Ovary (tissue), 9 donors: ENCODE results near the gene C1orf53. TPM values are rescaled to one million over a fixed set of nuclear protein-coding genes. Genes with fewer than 3 reads are reported as not detected.

Source experiments
- DNase-seq, 5 donors: peaks; one replicate each; pipeline ENCODE4 v3.0.0-alpha.2; 2019 to 2020
- H3K27ac ChIP-seq, 2 donors: fragments of 200-600 bp; one replicate each; pipeline versions ENCODE4 v1.5.1 to v1.8.0; 2019 to 2022
- H3K27me3 ChIP-seq: fragments of 200-600 bp; one replicate; pipeline ENCODE4 v1.8.0; 2022
- H3K36me3 ChIP-seq: fragments of 200-600 bp; sonication (generic); one replicate; pipeline ENCODE4 v1.5.1; 2019
- H3K4me1 ChIP-seq: one replicate; pipeline ENCODE4 v1.8.1; 2013; ENCODE audit warnings: mild to moderate bottlenecking, moderate library complexity; ENCODE audit not compliant: insufficient read depth
- H3K4me3 ChIP-seq: fragments of 200-600 bp; sonication (generic); one replicate; pipeline ENCODE4 v1.5.1; 2017
- H3K9me3 ChIP-seq, 2 donors: fragments of 200-600 bp in 1 of 2; sonication (generic) in 1 of 2; one replicate each; pipeline versions ENCODE4 v1.5.1 to v1.8.1; 2013 to 2019; ENCODE audit warnings: mild to moderate bottlenecking in 1 of 2, moderate library complexity in 1 of 2
- EP300 ChIP-seq: sonication (generic); formaldehyde crosslinking; IDR thresholded peaks from one replicate; pipeline ENCODE4 v1.6.1; 2017; ENCODE audit warnings: antibody characterized with exemption
- POLR2A ChIP-seq: fragments of 450-650 bp; IDR thresholded peaks from one replicate; pipeline ENCODE4 v1.6.1; 2017; ENCODE audit warnings: antibody characterized with exemption, mild to moderate bottlenecking, moderate library complexity
- WGBS, 3 donors: extraction: QIAGEN DNeasy Blood & Tissue Kit in 1 of 3; methylation state at CpG; one replicate each; pipeline versions ENCODE4 v1.1.5 to v1.1.7; 2013 to 2017; 5-methylcytosine and 5-hydroxymethylcytosine counted together
- intact Hi-C, 4 donors: fragments of 100-400 bp; cut with DNase I; formaldehyde crosslinking; loops; one replicate each; pipeline versions ENCODE4 v1.11.0 to v1.15.1; 2022 to 2023
- polyA plus RNA-seq, 2 donors: library from polyadenylated mRNA; stranded (reverse); fragments of 200-250 nt in 1 of 2; fragments of 350-450 nt in 1 of 2; fragmentation: Illumina TruSeq in 1 of 2; extraction: RNeasy Lipid Tissue Mini Kit (QIAGEN cat#74804) in 1 of 2; gene quantifications; one replicate each; pipeline ENCODE4 v1.2.3, GENCODE V29; 2013 to 2014
- total RNA-seq, 7 donors: library from RNA; depleted of rRNA in 2 of 7; stranded (reverse); fragments of >200 nt in 2 of 7; fragmentation: NEBNext Ultra II Directional in 3 of 7; extraction: Animal tissue kit (Norgen Biotek cat#: 25700) in 3 of 7; gene quantifications; one replicate each; pipeline versions ENCODE4 v1.1.0 to v1.2.4, GENCODE V29; 2016 to 2023
- TF ChIP-seq, protein P1 (sequence below), 3 donors: fragments of 450-650 bp in 2 of 3; fragments of 200-600 bp in 1 of 3; IDR thresholded peaks; one replicate each; pipeline versions ENCODE4 v1.5.1 to v1.8.0; 2016 to 2022; ENCODE audit warnings: antibody characterized with exemption in 3 of 3, mild to moderate bottlenecking in 1 of 3
- donor health status: DM: no; HTN: no; CAD: no; lungs with moderate emphysema.
- donor health status: DM: no; HTN: no; CAD: no.
- donor health status: Bipolar disorder and iron deficiency.
- donor health status: DM: yes; HTN: yes; CAD: no.
- donor health status: DM: no; HTN: no; CAD: no.
- donor health status: DM: yes; HTN: yes; CAD: no.

The C1orf53 gene
- total and polyA plus RNA-seq, 9 donors = 1.9 to 7.5 (median 4.8) TPM

DNA sequence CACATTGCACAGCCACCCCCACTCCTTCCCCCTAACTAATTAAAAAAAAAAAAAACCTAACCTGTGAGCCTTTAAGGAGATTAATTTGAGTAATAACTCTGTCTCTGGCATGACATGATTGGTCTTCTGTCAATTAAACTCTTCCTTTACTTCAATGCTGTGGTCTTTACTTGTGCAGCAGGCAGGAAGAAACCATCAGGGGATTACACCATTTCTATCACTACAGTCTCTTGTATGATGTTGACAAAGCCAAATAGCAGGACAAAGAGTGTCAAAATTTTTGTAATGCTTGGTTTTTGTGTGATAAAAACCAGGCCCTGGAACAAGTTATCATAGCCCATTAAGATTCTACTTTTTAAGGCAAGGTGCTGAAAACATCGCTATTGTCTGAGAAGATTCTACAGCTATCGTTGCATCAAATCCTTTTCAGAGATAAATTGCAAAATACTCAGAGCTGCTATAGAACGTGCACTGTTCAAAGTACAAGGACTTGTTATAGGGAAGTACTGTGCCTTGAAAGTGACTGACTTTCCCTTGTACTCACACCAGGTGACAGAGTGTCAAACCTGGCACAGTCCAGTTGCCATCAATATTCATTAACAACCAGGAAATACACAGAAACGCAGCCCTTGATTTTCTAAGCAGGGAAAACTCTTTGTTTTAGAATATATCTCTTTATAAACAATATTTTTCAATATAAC is 52.4 kb downstream of the C1orf53 start:
- Histone ChIP-seq H3K27ac (no peak overlapping the region), H3K27me3 (no peaks in the 10 kb centered on the region), H3K9me3 (no peaks in the 10 kb centered on the region), H3K36me3 (no peaks in the 10 kb centered on the region), H3K4me3 (no peak overlapping the region), H3K4me1 (peaks cover 6% of the 10 kb centered on the region)
- intact Hi-C loops = no loop called here
- WGBS, 3 donors = 13 to 26% (median 15%) methylated on average over 4 of the region's 4 CpGs
- TF ChIP-seq, protein P1, sequence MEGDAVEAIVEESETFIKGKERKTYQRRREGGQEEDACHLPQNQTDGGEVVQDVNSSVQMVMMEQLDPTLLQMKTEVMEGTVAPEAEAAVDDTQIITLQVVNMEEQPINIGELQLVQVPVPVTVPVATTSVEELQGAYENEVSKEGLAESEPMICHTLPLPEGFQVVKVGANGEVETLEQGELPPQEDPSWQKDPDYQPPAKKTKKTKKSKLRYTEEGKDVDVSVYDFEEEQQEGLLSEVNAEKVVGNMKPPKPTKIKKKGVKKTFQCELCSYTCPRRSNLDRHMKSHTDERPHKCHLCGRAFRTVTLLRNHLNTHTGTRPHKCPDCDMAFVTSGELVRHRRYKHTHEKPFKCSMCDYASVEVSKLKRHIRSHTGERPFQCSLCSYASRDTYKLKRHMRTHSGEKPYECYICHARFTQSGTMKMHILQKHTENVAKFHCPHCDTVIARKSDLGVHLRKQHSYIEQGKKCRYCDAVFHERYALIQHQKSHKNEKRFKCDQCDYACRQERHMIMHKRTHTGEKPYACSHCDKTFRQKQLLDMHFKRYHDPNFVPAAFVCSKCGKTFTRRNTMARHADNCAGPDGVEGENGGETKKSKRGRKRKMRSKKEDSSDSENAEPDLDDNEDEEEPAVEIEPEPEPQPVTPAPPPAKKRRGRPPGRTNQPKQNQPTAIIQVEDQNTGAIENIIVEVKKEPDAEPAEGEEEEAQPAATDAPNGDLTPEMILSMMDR (IDR thresholded peaks at IDR 0.05) = no peak
- TF ChIP-seq EP300 (no peak), POLR2A (no peak)
- DNase-seq = no peak

DNA sequence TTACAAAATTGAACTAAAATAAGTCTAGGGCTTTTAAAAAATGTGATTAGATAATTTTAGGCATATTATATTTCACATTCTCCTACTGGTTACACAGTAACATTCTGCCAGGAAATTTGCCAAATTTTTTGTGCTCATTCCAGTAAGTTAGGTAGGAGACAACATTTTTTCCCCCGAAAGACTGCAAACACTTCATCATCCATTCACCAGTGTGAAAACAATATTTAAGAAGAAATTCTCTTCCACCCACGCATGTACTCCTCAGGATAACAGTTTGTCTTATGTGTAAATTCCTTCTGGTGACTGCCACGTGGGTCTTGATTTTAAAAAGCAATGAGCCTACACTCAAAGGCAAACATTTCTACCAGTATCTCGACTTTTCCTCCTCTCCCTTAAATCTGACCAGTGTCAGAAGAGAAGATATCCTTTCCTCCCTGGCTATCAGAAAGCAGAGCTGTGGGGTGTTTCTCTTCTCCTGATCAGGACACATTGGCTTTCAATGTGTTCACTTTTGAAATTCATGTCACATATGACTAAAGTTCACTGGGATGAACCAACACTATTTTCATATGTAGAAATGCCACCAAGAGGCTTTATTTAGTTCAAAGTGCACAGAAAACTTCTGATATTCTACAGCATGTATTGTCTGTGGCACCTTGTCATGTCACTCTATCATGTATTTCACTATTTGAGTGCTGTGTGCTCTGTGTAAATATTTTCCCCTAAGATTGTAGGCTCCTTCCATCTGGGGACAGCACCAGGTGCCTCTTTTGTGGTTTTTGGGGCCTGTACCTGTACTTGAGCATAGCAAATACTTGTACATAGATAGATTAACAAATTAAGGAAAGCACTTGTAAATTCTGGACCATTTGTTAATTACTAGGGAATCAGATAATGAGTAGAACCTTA is 53.3 kb downstream of the C1orf53 start:
- no peak for TF ChIP-seq EP300
- TF ChIP-seq, protein P1 (IDR thresholded peaks at IDR 0.05) = no peak
- no peak for TF ChIP-seq POLR2A
- Histone ChIP-seq H3K27me3 (no peaks in the 10 kb centered on the region), H3K9me3 (no peaks in the 10 kb centered on the region), H3K36me3 (no peaks in the 10 kb centered on the region), H3K4me3 (no peak overlapping the region), H3K27ac (no peak overlapping the region), H3K4me1 (peaks cover 6% of the 10 kb centered on the region)
- 2 to 10% (median 8%) methylated on average over 4 of the region's 4 CpGs for WGBS, 3 donors
- no peak for DNase-seq
- intact Hi-C loops = no loop called here

Other genes with a start within 250 kb of the C1orf53 start
- 10 to 100 TPM; 12.1 to 20.6 (median 15.6) TPM for gene DENND1B, start 127.2 kb upstream of the C1orf53 start, total RNA-seq
- 1 to 10 TPM; 2.9 to 3.6 TPM for gene DENND1B, start 127.2 kb upstream of the C1orf53 start, polyA plus RNA-seq
- gene LHX9, start 14.7 kb downstream of the C1orf53 start, total RNA-seq = 10 to 100 TPM in 5 of 7 donors, 1 to 10 TPM in 2; 6.2 to 15.9 (median 10.9) TPM
- gene LHX9, start 14.7 kb downstream of the C1orf53 start, polyA plus RNA-seq = 10 to 100 TPM in 1 of 2 donors, 1 to 10 TPM in 1; 9.1 to 13.2 TPM